ENCODE results near the gene CBX6.

- TF ChIP-seq CTCF (IDR thresholded peaks at IDR 0.05; ENCODE audit: borderline replicate concordance, extremely low read depth, low read length, poor library complexity, severe bottlenecking) (no peak), EZH2 (IDR thresholded peaks at IDR 0.05; ENCODE audit: borderline replicate concordance, low read depth, low read length, severe bottlenecking) (no peak)
Observed at GRCh38 chr22:38921806-38922205, 49.8 kb upstream of the CBX6 start.
